ENCODE measurements around the gene ZNF664.

DNA sequence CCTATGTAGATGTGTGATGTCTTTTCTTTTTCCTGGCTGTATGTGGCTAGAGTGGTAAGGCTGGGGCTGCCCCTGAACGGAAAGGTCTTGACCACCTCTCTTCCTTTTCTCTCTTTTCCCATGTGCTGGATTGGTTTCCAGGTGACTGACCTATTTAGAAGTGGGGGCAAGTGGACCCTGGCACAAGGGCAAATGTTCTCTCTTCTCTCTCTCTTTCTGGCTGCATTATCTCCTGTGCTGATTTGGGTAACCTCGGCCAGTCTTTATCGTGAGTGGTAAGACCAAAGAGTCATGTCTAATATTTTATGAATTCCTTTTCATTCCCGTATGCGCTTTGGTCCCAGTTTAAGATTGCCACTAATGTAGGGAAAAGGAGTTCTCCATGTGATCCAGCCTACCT is 16.2 kb downstream of the ZNF664 start:
- TF ChIP-seq, protein P1, sequence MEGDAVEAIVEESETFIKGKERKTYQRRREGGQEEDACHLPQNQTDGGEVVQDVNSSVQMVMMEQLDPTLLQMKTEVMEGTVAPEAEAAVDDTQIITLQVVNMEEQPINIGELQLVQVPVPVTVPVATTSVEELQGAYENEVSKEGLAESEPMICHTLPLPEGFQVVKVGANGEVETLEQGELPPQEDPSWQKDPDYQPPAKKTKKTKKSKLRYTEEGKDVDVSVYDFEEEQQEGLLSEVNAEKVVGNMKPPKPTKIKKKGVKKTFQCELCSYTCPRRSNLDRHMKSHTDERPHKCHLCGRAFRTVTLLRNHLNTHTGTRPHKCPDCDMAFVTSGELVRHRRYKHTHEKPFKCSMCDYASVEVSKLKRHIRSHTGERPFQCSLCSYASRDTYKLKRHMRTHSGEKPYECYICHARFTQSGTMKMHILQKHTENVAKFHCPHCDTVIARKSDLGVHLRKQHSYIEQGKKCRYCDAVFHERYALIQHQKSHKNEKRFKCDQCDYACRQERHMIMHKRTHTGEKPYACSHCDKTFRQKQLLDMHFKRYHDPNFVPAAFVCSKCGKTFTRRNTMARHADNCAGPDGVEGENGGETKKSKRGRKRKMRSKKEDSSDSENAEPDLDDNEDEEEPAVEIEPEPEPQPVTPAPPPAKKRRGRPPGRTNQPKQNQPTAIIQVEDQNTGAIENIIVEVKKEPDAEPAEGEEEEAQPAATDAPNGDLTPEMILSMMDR (conservative IDR thresholded peaks at IDR 0.05; ENCODE audit: low read depth, low read length): no peak
- no peak for TF ChIP-seq EZH2 (IDR thresholded peaks at IDR 0.05; ENCODE audit: low read length, unreplicated experiment)
